Thoracic aorta (tissue), 2 donors: ENCODE data around the gene HCN2. TPM values are rescaled to one million over a fixed set of nuclear protein-coding genes. Genes with fewer than 3 reads are reported as not detected.

Experiments used
- ATAC-seq: fragments of 150-250 bp; one replicate; pipeline ENCODE4 v1.8.0; 2017; ENCODE audit warnings: low read depth; ENCODE audit not compliant: insufficient number of reproducible peaks, low FRiP score
- DNase-seq: peaks from one replicate; pipeline ENCODE4 v3.0.0-alpha.2; 2020; ENCODE audit warnings: low spot score
- H3K27ac ChIP-seq, 2 donors: fragments of 200-600 bp; sonication (generic); 1 replicate in 1 of 2; 2 replicates in 1 of 2; pipeline ENCODE4 v1.5.1; 2016; ENCODE audit warnings: mild to moderate bottlenecking in 2 of 2, moderate library complexity in 2 of 2
- H3K27me3 ChIP-seq: fragments of 200-600 bp; sonication (generic); replicated peaks from 2 replicates; pipeline ENCODE4 v1.6.0; 2016; ENCODE audit warnings: mild to moderate bottlenecking; ENCODE audit not compliant: insufficient read depth
- H3K36me3 ChIP-seq: fragments of 200-600 bp; sonication (generic); one replicate; pipeline ENCODE4 v1.5.1; 2016
- H3K4me1 ChIP-seq, 2 donors: fragments of 200-600 bp; sonication (generic); 1 replicate in 1 of 2; 2 replicates in 1 of 2; pipeline versions ENCODE4 v1.5.1 to v1.6.0; 2016; ENCODE audit warnings: low read depth in 2 of 2, mild to moderate bottlenecking in 1 of 2; ENCODE audit not compliant: control insufficient read depth in 1 of 2
- H3K4me3 ChIP-seq: fragments of 200-600 bp; sonication (generic); 2 replicates; pipeline ENCODE4 v1.5.1; 2016; ENCODE audit warnings: mild to moderate bottlenecking
- H3K9me3 ChIP-seq: fragments of 200-600 bp; sonication (generic); 2 replicates; pipeline ENCODE4 v1.5.1; 2016
- CTCF ChIP-seq: fragments of 200-600 bp; sonication (generic); IDR thresholded peaks from one replicate; pipeline ENCODE4 v1.5.1; 2019; ENCODE audit warnings: antibody characterized with exemption
- total RNA-seq, 2 donors: library from RNA; depleted of rRNA; stranded (reverse); fragments of >200 nt; gene quantifications; one replicate each; pipeline versions ENCODE4 v1.1.0 to v1.2.3, GENCODE V29; 2016

HCN2 gene
- total RNA-seq, 2 donors from 2014 or later = not detected

GRCh38 chr19:608155-609003 is 18.7 kb downstream of the HCN2 start:
- DNase-seq (no peak), ATAC-seq (no peak)
- Histone ChIP-seq H3K27ac (no peak overlapping the region), H3K4me3 (no peak overlapping the region), H3K27me3 (no peaks in the 10 kb centered on the region), H3K36me3 (no peaks in the 10 kb centered on the region), H3K4me1 (no peaks in the 10 kb centered on the region), H3K9me3 (no peaks in the 10 kb centered on the region)
- no peak for TF ChIP-seq CTCF

- no peak for TF ChIP-seq CTCF
- no peaks in the 10 kb centered on the region for H3K27me3 ChIP-seq
- H3K4me3 ChIP-seq = no peak overlapping the region
- no peaks in the 10 kb centered on the region for H3K36me3 ChIP-seq
- no peaks in the 10 kb centered on the region for H3K9me3 ChIP-seq
- DNase-seq (no peak), ATAC-seq (no peak)
- H3K27ac ChIP-seq = no peak overlapping the region
- H3K4me1 ChIP-seq = no peaks in the 10 kb centered on the region
These were observed 19.3 kb downstream of the HCN2 start for GRCh38 chr19:609004-609346.

- no peak for ATAC-seq
- Histone ChIP-seq H3K4me1 (no peaks in the 10 kb centered on the region), H3K27ac (no peak overlapping the region), H3K4me3 (peak overlapping the region; percentile 32), H3K36me3 (no peaks in the 10 kb centered on the region), H3K27me3 (no peaks in the 10 kb centered on the region), H3K9me3 (no peaks in the 10 kb centered on the region)
- TF ChIP-seq CTCF = no peak
- no peak for DNase-seq
These were observed 20.6 kb downstream of the HCN2 start for GRCh38 chr19:610071-610800.

- Histone ChIP-seq H3K27me3 (no peaks in the 10 kb centered on the region), H3K4me3 (peak overlapping the region; percentile 32), H3K4me1 (no peaks in the 10 kb centered on the region), H3K36me3 (no peaks in the 10 kb centered on the region), H3K27ac (no peak overlapping the region), H3K9me3 (no peaks in the 10 kb centered on the region)
- DNase-seq = no peak
- ATAC-seq = no peak
- no peak for TF ChIP-seq CTCF
These were observed 21.3 kb downstream of the HCN2 start for GRCh38 chr19:610801-611480.

GRCh38 chr19:611481-611868 is 21.8 kb downstream of the HCN2 start:
- no peak overlapping the region for H3K27ac ChIP-seq
- H3K4me3 ChIP-seq = no peak overlapping the region
- no peaks in the 10 kb centered on the region for H3K4me1 ChIP-seq
- TF ChIP-seq CTCF = no peak
- H3K9me3 ChIP-seq = no peaks in the 10 kb centered on the region
- no peaks in the 10 kb centered on the region for H3K27me3 ChIP-seq
- H3K36me3 ChIP-seq = no peaks in the 10 kb centered on the region
- ATAC-seq (no peak), DNase-seq (no peak)
